ENCODE data around the gene COP1. TPM values are rescaled to one million over a fixed set of nuclear protein-coding genes. Genes with fewer than 3 reads are reported as not detected.

Gene COP1
- total RNA-seq, 1 donor from 2014 or later, result 67.4 TPM

DNA sequence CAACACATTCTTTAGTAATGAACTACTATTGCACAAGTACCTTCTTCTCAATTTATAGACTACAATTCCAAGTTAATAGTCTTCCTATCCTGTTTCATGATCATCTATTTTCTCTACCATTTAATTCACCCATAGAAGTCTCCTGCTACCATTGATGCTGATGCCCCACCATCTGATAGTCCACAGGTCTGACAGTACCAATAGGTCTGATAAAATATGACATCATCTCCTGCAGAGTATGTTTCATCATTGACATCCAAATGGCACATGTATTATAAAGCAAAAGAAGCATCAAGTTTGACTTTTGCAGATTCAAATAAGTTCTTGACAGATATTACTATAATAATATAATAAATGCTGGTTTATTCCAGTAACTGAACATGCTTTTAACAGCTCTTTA, 5.5 kb downstream of the COP1 start:
- no peak for DNase-seq (ENCODE audit: extremely low read depth, low read depth, low spot score)

DNA sequence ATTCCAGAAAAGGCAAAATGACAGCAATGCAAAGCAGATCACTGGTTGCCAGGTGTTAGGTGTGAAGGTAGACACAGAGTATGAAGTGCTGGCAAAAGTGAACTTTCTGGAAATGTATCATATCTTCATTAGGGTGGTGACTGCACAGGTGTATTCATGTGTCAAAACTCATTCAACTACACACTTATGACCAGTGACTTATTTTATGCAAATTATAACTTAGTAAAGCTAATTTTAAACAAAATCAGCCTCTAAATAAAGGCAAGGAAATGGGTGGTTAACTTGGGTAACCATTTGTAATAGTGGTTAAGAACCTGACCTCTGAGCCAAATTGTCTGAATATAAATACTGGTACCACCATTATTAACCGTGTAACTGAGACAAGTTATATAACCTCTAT, 7.4 kb downstream of the COP1 start:
- DNase-seq (ENCODE audit: extremely low read depth, low read depth, low spot score), result no peak

DNA sequence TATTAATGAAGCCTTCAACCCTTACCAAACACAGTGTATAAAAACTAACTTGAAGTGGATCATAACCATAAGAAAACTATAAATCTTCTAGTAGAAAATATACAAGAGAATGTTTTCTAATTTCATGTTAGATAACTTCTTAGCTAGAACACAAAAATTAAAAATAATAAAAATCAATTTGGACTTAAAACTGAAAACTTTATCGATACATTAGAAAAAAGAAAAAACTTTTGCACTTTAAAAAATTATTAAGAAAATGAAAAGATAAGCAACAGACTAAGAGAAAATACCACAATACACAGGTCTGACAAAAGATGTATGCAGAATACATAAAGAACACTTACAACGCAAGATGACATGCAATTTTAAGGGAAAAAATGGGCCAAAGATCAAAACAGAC, 8.7 kb downstream of the COP1 start:
- DNase-seq (ENCODE audit: extremely low read depth, low read depth, low spot score), result no peak

DNA sequence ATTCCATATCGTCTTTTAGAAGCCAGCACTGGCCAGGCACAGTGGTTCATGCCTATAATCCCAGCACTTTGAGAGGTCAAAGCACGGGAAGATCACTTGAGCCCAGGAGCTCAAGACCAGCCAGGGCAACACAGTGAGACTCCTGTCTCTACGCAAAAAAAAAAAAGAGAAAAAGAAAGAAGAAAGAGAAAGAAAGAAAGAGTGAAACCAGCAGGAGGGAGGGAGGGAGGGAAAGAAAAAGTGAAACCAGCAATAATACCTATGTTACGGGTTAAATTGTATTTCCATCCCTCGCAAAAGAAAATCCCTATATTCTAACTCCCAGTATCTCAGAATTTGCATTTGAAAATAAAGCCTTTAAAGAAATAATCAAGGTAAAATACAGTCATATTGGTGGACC, 10.4 kb downstream of the COP1 start:
- DNase-seq (ENCODE audit: extremely low read depth, low read depth, low spot score), result no peak

DNA sequence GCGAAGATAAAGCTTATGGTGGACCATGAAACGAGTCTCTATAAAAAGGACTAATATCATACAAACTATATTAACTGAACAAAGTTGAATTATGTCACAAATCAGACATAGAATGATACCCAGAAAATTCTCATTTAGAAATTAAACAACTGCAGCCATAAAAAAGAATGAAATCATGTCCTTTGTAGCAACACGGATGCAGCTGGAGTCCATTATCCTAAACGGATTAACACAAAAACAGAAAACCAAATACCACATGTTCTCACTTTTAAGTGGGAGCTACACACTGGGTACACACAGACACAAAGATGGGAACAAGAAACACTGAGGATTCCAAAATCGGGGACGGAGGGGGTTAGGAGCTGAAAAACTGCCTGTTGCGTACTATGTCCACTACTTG, 11.5 kb downstream of the COP1 start:
- no peak for DNase-seq (ENCODE audit: extremely low read depth, low read depth, low spot score)

DNA sequence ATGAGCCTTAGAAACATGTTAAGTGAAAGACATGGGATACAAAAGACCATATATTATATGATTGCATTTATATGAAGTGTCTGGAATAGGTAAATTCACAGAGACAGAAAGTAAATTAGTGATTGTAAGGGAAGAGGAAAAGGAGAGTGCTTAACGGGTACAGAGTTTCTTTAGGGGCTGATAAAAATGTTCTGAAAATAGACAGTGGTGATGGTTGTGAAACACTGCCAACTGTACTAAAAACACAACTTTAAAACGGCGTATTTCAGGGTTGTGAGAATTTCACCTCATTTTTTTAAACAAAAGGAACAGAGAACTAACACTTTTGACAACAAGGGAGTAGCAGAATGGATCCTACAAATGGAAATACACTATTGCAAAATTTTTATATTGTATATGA, 13.4 kb downstream of the COP1 start:
- no peak for DNase-seq (ENCODE audit: extremely low read depth, low read depth, low spot score)

DNA sequence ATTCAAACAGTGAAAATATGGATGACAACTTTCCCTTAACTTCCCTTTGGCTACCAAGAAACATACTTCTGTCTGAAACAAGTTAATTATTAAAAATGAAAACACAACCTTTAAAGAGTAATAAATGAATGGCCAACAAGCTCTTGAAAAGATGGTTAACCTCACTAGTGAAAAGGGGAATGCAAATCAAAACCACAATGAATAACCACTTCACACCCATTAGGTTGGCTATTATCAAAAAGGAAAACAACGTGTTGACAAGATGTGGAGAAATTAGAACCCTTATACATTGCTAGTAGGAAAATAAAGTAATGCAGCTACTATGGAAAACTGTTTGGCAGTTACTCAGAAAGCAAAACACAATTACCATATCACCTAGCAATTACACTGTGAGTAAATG, 14.1 kb downstream of the COP1 start:
- DNase-seq (ENCODE audit: extremely low read depth, low read depth, low spot score), result no peak

DNA sequence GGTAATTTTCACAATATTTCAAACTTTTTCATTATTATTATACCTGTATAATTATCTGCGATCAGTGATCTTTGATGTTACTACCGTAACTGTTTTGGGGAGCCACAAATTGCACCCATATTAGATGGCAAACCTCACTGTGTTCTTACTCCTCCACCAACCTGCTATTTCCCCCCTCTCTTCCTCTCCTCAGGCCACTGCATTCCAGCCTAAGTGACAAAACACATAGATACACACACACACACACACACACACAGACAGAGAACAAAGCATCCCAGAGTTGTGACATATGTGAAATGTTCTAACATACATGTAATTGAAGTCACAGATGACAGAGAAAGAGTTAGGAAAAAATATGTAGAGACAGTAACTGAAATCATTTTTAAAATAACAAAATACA, 18.5 kb downstream of the COP1 start:
- DNase-seq (ENCODE audit: extremely low read depth, low read depth, low spot score), result no peak

DNA sequence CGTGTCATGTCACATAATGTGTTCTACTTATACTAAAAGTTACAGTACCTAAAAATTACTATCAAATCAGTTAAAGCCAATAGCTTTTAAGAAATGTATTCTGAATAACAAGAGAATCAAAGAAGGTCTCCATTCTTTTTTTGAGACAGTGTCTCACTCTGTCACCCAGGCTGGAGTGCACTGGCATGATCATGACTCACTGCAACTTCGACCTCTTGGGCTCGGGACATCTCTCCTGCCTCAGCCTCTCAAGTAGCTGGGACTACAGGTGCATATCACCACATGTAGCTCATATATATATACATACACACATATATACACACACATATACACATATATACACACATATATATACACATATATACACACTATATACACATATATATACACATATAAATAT, 20.1 kb downstream of the COP1 start:
- DNase-seq (ENCODE audit: extremely low read depth, low read depth, low spot score), result no peak

DNA sequence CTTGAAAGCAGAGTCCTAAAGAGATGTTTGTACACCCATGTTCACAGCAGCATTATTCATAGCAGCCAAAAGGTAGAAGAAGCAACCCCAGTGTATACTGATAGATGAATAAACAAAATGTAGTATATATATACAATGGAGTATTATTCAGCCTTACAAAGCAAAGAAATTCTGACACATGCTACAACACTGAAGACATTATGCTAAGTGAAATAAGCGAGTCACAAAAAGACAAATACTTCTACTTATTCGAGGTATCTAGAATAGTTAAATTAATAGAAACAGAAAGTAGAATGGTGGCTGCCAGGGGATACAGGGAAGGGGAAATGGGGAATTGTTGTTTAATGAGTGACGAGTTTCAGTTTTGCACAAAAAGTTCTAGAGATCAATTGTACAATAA, 23.5 kb downstream of the COP1 start:
- no peak for DNase-seq (ENCODE audit: extremely low read depth, low read depth, low spot score)

DNA sequence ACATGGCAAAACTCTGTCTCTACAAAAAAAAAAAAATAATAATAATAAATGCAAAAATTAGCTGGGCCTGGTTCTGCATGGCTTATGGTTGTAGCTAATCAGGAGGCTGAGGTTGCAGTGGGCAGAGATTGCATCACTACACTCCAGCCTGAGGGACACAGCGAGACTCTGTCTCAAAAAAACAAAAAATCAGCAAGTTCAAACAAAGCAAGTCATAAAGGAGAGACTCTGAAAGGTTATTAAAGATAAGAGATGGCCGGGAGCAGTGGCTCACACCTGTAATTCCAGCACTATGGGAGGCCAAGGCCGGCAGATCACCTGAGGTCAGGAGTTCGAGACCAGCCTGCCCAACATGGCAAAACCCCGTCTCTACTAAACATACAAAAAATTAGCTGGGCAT, 28.8 kb downstream of the COP1 start:
- no peak for DNase-seq (ENCODE audit: extremely low read depth, low read depth, low spot score)

DNA sequence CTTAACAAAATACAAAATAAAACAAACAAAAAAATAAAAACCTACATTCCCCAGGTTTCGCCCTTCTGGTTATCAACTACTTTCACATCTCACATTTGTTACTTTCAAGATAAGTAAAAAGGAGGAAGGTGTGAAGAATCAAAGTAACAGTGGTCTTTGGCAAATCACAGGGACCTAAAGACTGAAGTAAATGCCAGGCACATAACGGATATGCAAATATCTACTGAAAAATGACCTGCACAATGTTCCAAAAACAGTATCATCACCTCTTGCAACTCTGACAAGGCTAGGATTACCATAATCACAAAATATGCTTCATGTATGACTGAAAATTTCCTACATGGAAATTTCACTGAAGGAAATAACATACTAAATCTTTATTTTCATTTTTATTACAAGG, 29.3 kb downstream of the COP1 start:
- no peak for DNase-seq (ENCODE audit: extremely low read depth, low read depth, low spot score)

DNA sequence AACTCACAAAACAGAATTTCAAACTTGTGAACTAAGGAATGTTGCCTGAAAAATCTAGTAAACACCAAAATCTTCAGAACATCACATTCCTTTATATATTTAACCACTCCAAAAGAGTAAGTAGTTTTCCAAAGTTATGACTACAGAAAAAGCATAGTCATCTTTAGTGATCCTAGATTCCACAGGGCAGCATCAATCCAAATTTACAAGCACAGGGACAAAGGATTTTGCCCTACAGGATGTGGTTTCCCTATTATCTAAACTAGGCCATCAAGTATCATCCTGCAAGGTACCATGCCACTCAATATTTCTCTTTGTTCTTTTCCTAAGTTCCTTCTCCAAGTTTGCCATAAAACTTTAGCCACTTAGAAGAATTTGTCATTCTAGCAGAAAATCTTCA, 33.0 kb downstream of the COP1 start:
- DNase-seq (ENCODE audit: extremely low read depth, low read depth, low spot score), result no peak

DNA sequence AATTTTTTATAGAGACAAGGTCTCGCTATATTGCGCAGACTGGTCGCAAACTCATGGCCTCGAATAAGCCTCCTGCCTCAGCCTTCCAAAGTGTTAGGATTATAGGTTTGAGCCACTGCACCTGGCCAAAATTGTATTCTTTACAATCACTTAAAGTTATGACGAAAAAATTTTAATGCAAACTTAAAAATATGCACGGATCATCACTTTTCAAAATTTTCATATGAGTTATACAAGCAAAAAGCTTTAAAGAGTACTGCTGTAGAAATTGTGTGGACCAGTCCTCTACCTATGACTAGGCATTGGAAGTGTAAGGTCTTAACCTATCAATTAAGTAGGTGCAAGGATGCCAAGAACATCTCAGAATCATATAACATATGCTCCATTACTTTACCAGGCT, 34.9 kb downstream of the COP1 start:
- DNase-seq (ENCODE audit: extremely low read depth, low read depth, low spot score), result no peak

DNA sequence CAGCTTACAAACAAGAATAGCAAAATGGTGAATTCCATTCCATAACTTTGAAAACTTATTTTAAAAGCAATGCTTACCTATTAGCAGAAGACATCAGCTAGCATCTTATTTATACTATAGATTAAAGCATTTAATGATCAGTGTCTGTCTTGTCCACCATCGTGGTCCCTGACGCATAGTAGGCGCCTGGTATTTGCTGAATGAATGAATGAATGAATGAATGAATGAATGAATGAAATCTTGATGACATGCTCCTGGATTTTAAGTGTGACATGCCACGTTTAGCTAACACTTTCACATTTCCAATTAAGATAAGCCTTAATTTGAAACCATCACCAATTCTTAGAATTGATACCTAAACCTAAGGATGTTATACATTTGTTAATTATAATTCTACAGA, 39.9 kb downstream of the COP1 start:
- DNase-seq (ENCODE audit: extremely low read depth, low read depth, low spot score), result no peak

DNA sequence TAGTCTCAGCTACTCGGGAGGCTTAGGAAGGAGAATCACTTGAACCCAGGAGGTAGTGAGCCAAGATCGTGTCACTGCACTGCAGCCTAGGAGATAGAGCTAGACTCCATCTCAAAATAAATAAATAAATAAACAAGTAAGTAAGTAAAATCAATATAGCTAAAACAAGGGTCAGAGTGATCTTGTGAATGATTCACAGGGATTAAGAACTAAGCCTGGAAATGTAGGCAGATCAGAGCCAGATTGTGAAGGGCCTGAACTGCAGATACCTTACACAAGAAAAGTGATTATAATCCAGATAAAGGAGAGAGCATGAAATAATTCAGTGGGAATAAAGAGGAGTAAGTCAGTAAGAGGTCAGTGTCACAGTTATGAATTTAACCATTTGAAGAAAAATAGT, 41.5 kb downstream of the COP1 start:
- DNase-seq (ENCODE audit: extremely low read depth, low read depth, low spot score), result no peak

DNA sequence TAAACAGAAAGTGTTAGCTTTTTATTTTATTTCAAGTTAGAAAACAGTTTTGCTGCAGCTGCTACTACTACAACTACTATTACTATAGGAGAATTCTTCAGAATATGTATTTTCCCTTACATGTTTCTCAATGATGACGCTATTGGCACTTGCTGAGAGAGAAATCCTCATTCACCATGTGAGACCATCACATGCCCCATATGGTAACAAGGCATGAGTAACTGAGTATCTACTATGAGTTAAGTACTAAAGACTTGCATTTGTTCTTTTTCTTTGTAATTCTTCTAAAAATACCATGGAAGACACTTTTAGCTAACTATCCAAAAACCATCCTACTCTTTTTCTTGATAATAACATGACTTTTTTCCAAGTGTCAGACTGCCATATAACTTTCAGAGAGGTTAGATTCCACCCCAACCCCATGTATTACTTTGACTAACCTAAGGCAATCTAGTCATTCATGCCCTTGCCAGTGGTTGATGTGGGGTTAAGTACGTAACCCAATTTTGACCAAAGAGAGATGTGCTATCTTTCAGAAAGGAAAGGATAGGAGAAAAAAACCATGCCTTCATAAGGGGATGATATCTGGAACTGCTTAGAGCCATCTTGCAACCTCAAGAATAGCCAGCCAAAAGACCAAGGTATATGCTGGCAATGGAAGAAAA, 42.9 kb downstream of the COP1 start:
- DNase-seq (ENCODE audit: extremely low read depth, low read depth, low spot score), result no peak

DNA sequence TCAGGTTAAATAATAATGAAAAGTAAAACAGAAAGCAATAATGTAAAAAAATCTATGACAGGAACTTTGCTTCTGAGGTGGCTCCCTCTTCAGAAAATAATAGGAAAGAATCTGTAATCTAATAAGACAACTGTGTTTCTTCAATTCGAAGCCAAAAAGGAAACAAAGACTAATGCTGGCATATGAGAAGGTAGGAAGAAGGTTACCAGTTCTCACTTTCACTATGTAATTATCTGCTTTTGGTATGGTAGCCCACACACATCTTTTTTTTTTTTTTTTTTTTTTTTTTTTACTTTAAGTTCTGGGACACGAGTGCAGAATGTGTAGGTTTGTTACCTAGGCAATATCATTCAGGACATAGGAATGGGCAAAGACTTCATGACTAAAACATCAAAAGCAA, 47.1 kb downstream of the COP1 start:
- DNase-seq (ENCODE audit: extremely low read depth, low read depth, low spot score), result no peak

DNA sequence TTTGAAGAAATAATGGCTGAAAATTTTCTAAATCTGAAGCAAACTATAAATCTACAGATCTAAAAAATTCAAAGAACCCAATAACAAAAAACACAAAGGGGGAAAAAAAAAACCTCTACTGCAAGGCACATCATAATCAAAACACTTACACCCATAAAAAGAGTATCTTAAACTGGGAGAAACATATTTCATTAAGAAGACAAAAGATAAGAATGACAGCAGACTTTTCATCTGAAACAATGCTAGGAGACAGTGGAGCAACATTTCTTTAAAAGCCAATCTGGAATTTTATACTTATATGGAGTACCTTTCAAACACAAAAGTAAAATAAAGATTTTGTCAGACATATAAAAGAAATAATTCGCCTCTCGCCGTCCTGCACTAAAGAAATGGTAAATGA, 49.1 kb downstream of the COP1 start:
- no peak for DNase-seq (ENCODE audit: extremely low read depth, low read depth, low spot score)

DNA sequence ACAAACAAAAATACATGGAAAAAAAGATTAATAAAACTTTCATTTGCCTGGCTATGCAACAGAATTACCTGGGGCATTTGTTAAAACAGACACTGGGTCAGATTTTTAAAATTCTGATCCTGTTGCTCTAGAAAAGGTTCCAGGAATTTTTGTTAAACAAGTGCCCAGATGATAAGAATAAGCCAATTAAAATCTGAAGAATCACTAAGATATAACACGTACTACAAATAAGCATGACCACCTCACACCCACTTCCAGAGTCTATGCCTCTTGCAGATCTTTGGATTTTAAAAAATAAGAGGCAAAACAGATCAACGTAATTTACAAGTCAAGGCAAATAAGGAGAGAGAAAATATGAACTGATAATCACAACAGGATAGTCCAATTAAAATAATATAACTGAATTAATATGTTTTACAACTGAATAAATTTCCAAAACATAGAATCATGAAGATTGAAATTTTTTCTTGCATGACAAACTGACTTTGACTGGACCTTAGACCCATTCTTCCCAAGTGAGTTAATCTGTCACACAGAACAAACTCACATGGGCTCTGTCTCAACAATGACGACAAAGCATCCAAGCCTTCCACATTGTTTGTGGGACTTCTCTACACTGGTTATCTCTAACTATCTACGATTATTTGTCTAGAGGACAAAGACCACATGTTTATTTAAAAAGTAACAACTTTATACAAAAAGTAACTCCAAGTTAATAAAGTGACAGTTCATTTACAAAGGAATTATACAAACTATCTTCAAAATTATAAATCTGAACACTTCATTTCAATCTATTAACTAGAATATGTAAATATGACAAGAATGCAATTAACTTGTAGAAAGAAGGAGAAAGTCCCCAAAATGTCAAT, 56.9 kb downstream of the COP1 start:
- DNase-seq (ENCODE audit: extremely low read depth, low read depth, low spot score), result no peak

DNA sequence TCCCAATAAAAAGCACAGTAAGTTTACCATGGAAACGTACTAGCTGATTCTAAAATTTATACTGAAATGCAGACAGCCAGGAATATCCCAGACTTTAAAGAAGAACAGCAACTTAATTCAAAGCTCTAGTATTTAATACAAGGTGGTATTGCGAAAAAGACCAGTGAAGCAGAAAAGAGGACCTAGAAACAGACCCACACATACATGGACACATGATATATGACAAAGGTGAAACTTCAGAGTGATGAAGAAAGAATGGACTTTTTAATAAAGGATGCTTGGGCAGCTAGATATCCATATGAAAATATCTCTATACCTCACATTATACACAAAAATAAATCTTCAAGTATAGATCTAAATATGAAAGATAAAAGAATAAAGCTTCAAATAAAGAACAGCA, 62.6 kb downstream of the COP1 start:
- no peak for DNase-seq (ENCODE audit: extremely low read depth, low read depth, low spot score)

DNA sequence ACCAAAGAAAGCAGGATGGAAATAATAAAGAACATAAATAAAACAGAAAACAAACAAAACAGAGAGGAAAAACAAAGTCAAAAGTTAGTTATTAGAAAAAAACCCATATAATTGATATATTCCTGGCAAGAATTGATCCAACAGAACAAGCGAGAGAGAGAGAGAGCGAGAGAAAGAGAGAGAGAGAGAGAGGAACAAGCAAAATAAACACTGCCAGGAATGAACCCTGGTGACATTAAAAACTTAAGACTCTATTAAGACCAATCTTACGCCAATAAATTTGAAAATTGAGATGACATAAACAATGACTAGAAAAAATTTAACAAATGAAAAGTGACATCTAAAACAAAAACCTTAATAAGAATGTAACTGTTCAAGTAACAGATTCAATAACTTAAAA, 64.1 kb downstream of the COP1 start:
- no peak for DNase-seq (ENCODE audit: extremely low read depth, low read depth, low spot score)

DNA sequence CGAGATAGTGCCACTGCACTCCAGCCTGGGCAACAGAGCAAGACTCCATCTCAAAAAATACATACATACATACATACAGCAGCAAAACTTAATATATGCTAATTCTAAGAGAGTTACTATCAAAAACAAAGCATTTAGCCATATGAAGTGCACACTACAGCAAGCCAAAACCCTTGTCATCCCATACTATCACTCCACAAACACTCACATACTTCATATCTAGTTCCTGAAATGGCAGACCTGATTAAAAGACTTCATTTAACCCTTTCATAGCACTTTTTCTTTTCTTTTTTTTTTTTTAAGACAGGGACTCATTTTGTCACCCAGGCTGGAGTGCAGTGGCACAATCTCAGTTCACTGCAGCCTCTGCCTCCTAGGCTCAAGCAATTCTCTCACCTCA, 65.6 kb downstream of the COP1 start:
- DNase-seq (ENCODE audit: extremely low read depth, low read depth, low spot score), result no peak
